GM19328 (cell line): Measurements from ENCODE around the gene FAM181B.

Source experiments
- ATAC-seq: cut with Tn5 transposase; IDR thresholded peaks from one replicate; pipeline ENCODE4 v1.9.1; 2021; ENCODE audit warnings: mild to moderate bottlenecking, moderate library complexity; ENCODE audit not compliant: unreplicated experiment

FAM181B gene

DNA sequence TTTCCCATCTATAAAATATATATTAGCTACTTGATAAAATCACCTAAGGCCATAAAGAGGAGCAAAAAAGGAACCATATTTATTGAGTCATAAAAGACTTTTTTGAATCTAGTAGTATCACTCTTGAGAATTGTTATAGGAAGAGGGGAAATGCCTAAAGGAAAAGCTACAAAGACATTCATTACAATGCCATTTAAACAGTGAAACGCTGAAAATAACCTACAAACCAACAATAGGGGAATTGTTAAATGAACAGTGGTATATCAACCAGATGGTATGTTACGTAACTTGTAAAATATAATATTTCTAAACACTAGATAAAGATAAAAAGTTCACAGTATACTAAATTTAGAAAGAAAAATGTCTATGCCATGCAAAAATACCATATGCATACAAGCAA lies 47.5 kb downstream of the FAM181B start:
- no peak for ATAC-seq

DNA sequence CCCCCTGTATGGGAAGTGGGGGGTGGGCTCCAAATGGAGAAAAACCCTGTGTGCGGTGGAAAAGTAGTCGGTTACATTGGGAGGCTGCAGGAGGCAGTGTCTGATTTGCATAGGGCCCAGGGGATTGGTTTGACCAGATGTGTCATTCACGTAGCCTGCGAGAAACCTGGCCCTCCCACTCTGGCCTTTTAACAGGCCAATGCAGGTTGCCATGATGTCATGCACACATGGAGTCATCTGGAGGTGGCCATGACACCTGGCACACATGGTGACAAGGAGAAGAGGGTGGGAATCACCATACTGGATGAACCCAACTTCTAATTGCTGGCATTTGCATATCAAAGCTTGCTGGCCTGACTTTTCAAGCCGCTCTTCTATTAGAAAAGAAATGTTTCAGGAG lies 50.6 kb downstream of the FAM181B start:
- ATAC-seq: no peak

DNA sequence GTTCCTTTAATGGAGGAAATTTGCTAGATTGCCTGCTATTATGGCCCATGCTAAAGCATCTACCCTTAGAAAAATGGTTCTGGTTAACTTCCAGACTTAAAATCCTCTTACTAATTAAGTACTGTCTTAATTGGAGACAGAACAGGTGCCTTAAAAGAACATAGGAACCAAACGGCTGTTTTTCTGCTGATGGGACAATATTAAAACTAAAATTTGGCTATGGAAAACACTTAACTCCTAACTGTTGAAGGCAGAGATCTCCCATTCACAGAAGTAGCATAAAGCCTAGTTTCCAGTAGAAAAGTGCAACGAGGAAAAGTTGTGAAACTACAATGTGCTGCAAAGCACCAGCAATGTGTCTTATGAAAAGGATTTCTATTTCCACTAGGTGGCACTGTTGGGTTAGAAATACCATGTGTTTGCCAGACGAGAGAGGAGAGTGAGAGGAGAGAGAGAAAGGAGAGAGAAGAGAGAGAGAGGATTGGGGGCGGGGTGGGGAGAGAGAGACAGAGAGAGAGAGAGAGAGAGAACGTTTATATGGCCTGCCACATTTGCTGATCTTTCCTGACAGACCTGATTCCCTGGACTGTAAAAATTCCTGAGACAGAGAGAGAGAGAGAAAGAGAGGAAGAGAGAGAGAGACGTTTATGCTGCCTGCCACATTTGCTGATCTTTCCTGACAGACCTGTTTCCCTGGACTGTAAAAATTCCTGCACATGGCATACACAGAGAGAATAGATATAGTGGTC lies 51.5 kb downstream of the FAM181B start:
- peak; percentile 82 for ATAC-seq

DNA sequence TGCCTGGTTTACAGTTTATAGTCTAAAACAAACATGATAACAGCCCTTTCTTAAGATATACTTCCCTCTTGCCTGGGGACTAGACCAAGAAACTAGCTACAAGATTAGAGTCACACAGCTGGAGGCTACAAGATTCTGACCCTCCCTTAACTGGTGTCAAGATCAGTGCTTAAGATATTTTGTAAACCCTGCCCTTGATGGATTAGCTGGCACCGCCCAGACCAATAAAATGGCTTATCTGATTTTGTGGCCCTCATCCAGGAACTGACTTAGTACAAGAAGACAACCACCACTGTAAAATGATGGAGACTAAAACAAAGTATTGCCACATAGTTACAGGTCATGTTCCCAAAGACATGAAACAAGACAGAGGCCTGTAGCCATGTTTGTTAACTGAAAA lies 53.4 kb downstream of the FAM181B start:
- no peak for ATAC-seq
